ENCODE data around the gene HOOK2.

Gene HOOK2

GRCh38 chr19:12782424-12783290 lies 7.3 kb upstream of the HOOK2 start:
- peak; percentile 84 for DNase-seq (ENCODE audit: low spot score)

GRCh38 chr19:12782174-12782423 lies 6.7 kb upstream of the HOOK2 start:
- no peak for DNase-seq (ENCODE audit: low spot score)

GRCh38 chr19:12779162-12779993 lies 4.0 kb upstream of the HOOK2 start:
- DNase-seq (ENCODE audit: low spot score), result peak; percentile 56

GRCh38 chr19:12778905-12779161 lies 3.5 kb upstream of the HOOK2 start:
- DNase-seq (ENCODE audit: low spot score), result no peak

GRCh38 chr19:12778017-12778904 lies 2.9 kb upstream of the HOOK2 start:
- peak; percentile 78 for DNase-seq (ENCODE audit: low spot score)

GRCh38 chr19:12777217-12778016 lies 2.1 kb upstream of the HOOK2 start:
- peak; percentile 79 for DNase-seq (ENCODE audit: low spot score)

GRCh38 chr19:12773571-12773970 lies 1.8 kb downstream of the HOOK2 start:
- DNase-seq (ENCODE audit: low spot score), result peak; percentile 46

GRCh38 chr19:12772323-12772722 lies 3.0 kb downstream of the HOOK2 start:
- no peak for DNase-seq (ENCODE audit: low spot score)

GRCh38 chr19:12770922-12771321 lies 4.4 kb downstream of the HOOK2 start:
- no peak for DNase-seq (ENCODE audit: low spot score)

GRCh38 chr19:12769689-12770088 lies 5.7 kb downstream of the HOOK2 start:
- DNase-seq (ENCODE audit: low spot score), result no peak

GRCh38 chr19:12767666-12768065 lies 7.7 kb downstream of the HOOK2 start:
- DNase-seq (ENCODE audit: low spot score), result no peak

- no peak for DNase-seq (ENCODE audit: low spot score)
Measured at GRCh38 chr19:12767150-12767549, 8.2 kb downstream of the HOOK2 start.

- DNase-seq (ENCODE audit: low spot score), result no peak
Measured at GRCh38 chr19:12766051-12766521, 9.3 kb downstream of the HOOK2 start.

GRCh38 chr19:12764698-12765097 lies 10.7 kb downstream of the HOOK2 start:
- no peak for DNase-seq (ENCODE audit: low spot score)

- DNase-seq (ENCODE audit: low spot score), result no peak
Measured at GRCh38 chr19:12763100-12763499, 12.3 kb downstream of the HOOK2 start.

- no peak for DNase-seq (ENCODE audit: low spot score)
Measured at GRCh38 chr19:12759686-12760085, 15.7 kb downstream of the HOOK2 start.

GRCh38 chr19:12757544-12758274 lies 17.6 kb downstream of the HOOK2 start:
- peak; percentile 74 for DNase-seq (ENCODE audit: low spot score)

- no peak for DNase-seq (ENCODE audit: low spot score)
Measured at GRCh38 chr19:12756150-12756883, 19.0 kb downstream of the HOOK2 start.

GRCh38 chr19:12754465-12755196 lies 20.7 kb downstream of the HOOK2 start:
- no peak for DNase-seq (ENCODE audit: low spot score)
